ENCODE results near the gene IPO13. TPM values are rescaled to one million over a fixed set of nuclear protein-coding genes. Genes with fewer than 3 reads are reported as not detected.

The IPO13 gene
- total and polyA plus RNA-seq, 10 of the 15 experiments (the other 5 are each of a cell fraction or from before 2014, with no cell fraction given) = 7.1 to 26.6 (median 15.9) TPM

DNA sequence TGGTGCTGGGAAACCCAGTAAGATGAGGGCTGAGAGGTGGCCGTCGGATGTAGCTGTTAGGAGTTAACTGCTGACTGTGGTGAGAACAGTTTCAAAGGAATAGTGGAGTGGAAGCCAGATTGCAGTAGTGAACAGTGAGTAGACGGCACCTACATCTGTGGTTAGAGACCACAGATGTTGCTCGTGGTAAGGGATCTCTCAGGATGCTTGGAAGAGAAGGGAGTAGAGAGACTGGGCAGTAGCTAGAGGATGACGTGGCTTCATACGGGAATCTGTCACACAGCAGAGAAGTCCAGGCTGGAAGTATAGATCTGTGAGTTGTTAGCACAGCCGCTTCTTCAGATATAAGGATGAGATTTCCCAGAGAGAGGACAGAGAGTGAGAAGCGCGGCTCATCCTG is 20.9 kb upstream of the IPO13 start:
- Histone ChIP-seq H3K4me2 (ENCODE audit: control insufficient read depth, insufficient read depth) (no peak overlapping the region), H2AFZ (ENCODE audit: control insufficient read depth, low read depth, low read length) (no peak overlapping the region), H3K4me3 (no peak overlapping the region), H3K9ac (ENCODE audit: control insufficient read depth, insufficient read depth, low read length) (no peak overlapping the region), H3K4me1 (ENCODE audit: control insufficient read depth, insufficient read depth, low read length) (no peaks in the 10 kb centered on the region), H4K20me1 (ENCODE audit: control insufficient read depth, insufficient read depth) (no peaks in the 10 kb centered on the region), H3K27me3 (replicated peaks in 1 of 2; ENCODE audit: control insufficient read depth in 2 of 2, insufficient read depth in 2 of 2, low read length in 1 of 2) (no peaks in the 10 kb centered on the region), H3K36me3 (ENCODE audit: control insufficient read depth in 2 of 2, insufficient read depth in 2 of 2, low read length in 1 of 2) (no peaks in the 10 kb centered on the region), H3K9me3 (replicated peaks; ENCODE audit: control insufficient read depth, insufficient read depth, low read length) (no peaks in the 10 kb centered on the region), H3K27ac (ENCODE audit: control insufficient read depth, insufficient read depth) (no peak overlapping the region), H3K79me2 (ENCODE audit: control insufficient read depth, insufficient read depth, low read length) (no peaks in the 10 kb centered on the region)
- 98% methylated on average over 9 of the region's 9 CpGs for WGBS (ENCODE audit: insufficient coverage, insufficient replicate concordance, low lambda C conversion rate, missing lambda C conversion rate)
- ATAC-seq (no peak), DNase-seq (ENCODE audit: low read depth, low spot score) (no peak), FAIRE-seq (no peak)
- SMC1A ChIA-PET (ENCODE audit: uncharacterized antibody, unreplicated experiment) = interaction anchor here (0.7 to 6.1 kb wide), 3 partner anchors 9 to 243 kb away, joined by 3 to 65 read pairs (median 5); no protein-coding TSS in a partner anchor
- CTCF ChIA-PET = interaction anchor here (0.6 to 19.3 kb wide), 3 partner anchors 8 to 162 kb away, joined by 4 to 1117 read pairs (median 38); partner anchors contain the start of gene ARTN
- in situ Hi-C loops (cut with MboI) (no loop called here), intact Hi-C loops (cut with micrococcal nuclease; ENCODE audit: unreplicated experiment) (no loop called here)
- RAD21 ChIA-PET (ENCODE audit: unreplicated experiment) = interaction anchor here (0.9 to 2.1 kb wide), 2 partner anchors 160 to 162 kb away, joined by 3 to 8 read pairs; no protein-coding TSS in a partner anchor
- BruUV-seq (replicated peaks) = no TSS peak
- POLR2A ChIA-PET = no interaction called here
- TF ChIP-seq, protein P1, sequence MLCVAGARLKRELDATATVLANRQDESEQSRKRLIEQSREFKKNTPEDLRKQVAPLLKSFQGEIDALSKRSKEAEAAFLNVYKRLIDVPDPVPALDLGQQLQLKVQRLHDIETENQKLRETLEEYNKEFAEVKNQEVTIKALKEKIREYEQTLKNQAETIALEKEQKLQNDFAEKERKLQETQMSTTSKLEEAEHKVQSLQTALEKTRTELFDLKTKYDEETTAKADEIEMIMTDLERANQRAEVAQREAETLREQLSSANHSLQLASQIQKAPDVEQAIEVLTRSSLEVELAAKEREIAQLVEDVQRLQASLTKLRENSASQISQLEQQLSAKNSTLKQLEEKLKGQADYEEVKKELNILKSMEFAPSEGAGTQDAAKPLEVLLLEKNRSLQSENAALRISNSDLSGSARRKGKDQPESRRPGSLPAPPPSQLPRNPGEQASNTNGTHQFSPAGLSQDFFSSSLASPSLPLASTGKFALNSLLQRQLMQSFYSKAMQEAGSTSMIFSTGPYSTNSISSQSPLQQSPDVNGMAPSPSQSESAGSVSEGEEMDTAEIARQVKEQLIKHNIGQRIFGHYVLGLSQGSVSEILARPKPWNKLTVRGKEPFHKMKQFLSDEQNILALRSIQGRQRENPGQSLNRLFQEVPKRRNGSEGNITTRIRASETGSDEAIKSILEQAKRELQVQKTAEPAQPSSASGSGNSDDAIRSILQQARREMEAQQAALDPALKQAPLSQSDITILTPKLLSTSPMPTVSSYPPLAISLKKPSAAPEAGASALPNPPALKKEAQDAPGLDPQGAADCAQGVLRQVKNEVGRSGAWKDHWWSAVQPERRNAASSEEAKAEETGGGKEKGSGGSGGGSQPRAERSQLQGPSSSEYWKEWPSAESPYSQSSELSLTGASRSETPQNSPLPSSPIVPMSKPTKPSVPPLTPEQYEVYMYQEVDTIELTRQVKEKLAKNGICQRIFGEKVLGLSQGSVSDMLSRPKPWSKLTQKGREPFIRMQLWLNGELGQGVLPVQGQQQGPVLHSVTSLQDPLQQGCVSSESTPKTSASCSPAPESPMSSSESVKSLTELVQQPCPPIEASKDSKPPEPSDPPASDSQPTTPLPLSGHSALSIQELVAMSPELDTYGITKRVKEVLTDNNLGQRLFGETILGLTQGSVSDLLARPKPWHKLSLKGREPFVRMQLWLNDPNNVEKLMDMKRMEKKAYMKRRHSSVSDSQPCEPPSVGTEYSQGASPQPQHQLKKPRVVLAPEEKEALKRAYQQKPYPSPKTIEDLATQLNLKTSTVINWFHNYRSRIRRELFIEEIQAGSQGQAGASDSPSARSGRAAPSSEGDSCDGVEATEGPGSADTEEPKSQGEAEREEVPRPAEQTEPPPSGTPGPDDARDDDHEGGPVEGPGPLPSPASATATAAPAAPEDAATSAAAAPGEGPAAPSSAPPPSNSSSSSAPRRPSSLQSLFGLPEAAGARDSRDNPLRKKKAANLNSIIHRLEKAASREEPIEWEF (IDR thresholded peaks at IDR 0.05; ENCODE audit: insufficient replicate concordance, low read depth, low read length) = no peak
- no peak for TF ChIP-seq POLR2A (IDR thresholded peaks at IDR 0.05; ENCODE audit: low read depth, low read length)
- TF ChIP-seq TCF3 (IDR thresholded peaks at IDR 0.05; ENCODE audit: borderline replicate concordance, insufficient read depth, low read depth, low read length) = no peak
- no peak for TF ChIP-seq TCF12 (IDR thresholded peaks at IDR 0.05; ENCODE audit: low read depth, low read length)
- no peak for TF ChIP-seq MYC (IDR thresholded peaks at IDR 0.05; ENCODE audit: insufficient read depth, insufficient read length, insufficient replicate concordance, low read length, severe bottlenecking)
- TF ChIP-seq, protein P2, sequence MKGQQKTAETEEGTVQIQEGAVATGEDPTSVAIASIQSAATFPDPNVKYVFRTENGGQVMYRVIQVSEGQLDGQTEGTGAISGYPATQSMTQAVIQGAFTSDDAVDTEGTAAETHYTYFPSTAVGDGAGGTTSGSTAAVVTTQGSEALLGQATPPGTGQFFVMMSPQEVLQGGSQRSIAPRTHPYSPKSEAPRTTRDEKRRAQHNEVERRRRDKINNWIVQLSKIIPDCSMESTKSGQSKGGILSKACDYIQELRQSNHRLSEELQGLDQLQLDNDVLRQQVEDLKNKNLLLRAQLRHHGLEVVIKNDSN (IDR thresholded peaks at IDR 0.05; ENCODE audit: borderline replicate concordance, extremely low read length, insufficient read depth, low read depth, low read length) = no peak
- TF ChIP-seq, protein P3, sequence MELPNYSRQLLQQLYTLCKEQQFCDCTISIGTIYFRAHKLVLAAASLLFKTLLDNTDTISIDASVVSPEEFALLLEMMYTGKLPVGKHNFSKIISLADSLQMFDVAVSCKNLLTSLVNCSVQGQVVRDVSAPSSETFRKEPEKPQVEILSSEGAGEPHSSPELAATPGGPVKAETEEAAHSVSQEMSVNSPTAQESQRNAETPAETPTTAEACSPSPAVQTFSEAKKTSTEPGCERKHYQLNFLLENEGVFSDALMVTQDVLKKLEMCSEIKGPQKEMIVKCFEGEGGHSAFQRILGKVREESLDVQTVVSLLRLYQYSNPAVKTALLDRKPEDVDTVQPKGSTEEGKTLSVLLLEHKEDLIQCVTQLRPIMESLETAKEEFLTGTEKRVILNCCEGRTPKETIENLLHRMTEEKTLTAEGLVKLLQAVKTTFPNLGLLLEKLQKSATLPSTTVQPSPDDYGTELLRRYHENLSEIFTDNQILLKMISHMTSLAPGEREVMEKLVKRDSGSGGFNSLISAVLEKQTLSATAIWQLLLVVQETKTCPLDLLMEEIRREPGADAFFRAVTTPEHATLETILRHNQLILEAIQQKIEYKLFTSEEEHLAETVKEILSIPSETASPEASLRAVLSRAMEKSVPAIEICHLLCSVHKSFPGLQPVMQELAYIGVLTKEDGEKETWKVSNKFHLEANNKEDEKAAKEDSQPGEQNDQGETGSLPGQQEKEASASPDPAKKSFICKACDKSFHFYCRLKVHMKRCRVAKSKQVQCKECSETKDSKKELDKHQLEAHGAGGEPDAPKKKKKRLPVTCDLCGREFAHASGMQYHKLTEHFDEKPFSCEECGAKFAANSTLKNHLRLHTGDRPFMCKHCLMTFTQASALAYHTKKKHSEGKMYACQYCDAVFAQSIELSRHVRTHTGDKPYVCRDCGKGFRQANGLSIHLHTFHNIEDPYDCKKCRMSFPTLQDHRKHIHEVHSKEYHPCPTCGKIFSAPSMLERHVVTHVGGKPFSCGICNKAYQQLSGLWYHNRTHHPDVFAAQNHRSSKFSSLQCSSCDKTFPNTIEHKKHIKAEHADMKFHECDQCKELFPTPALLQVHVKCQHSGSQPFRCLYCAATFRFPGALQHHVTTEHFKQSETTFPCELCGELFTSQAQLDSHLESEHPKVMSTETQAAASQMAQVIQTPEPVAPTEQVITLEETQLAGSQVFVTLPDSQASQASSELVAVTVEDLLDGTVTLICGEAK (IDR thresholded peaks at IDR 0.05; ENCODE audit: borderline replicate concordance) = no peak
- no peak for TF ChIP-seq KDM1A (IDR thresholded peaks at IDR 0.05; ENCODE audit: borderline replicate concordance)
- TF ChIP-seq PML (IDR thresholded peaks at IDR 0.05; ENCODE audit: low read length) = no peak
- TF ChIP-seq, protein P4, sequence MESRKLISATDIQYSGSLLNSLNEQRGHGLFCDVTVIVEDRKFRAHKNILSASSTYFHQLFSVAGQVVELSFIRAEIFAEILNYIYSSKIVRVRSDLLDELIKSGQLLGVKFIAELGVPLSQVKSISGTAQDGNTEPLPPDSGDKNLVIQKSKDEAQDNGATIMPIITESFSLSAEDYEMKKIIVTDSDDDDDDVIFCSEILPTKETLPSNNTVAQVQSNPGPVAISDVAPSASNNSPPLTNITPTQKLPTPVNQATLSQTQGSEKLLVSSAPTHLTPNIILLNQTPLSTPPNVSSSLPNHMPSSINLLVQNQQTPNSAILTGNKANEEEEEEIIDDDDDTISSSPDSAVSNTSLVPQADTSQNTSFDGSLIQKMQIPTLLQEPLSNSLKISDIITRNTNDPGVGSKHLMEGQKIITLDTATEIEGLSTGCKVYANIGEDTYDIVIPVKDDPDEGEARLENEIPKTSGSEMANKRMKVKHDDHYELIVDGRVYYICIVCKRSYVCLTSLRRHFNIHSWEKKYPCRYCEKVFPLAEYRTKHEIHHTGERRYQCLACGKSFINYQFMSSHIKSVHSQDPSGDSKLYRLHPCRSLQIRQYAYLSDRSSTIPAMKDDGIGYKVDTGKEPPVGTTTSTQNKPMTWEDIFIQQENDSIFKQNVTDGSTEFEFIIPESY (IDR thresholded peaks at IDR 0.05) = no peak
- no peak for TF ChIP-seq NFIC (IDR thresholded peaks at IDR 0.05; ENCODE audit: low read depth, low read length)
- TF ChIP-seq LARP7 (IDR thresholded peaks at IDR 0.05) = no peak

All from GM12878 (cell line).